ENCODE data around the gene TUBB3. TPM values are rescaled to one million over a fixed set of nuclear protein-coding genes. Genes with fewer than 3 reads are reported as not detected.

The TUBB3 gene
- total RNA-seq, 1 donor from 2014 or later: 541 TPM

GRCh38 chr16:89936981-89937380 is 13.8 kb downstream of the TUBB3 start:
- Mint-ChIP-seq H3K27ac (ENCODE audit: unreplicated experiment) (no peak overlapping the region), H3K27me3 (ENCODE audit: low read depth) (no peaks in the 10 kb centered on the region), H3K4me3 (peak overlapping the region; percentile 15), H3K36me3 (ENCODE audit: low read depth) (peaks cover 14% of the 10 kb centered on the region), H3K9me3 (no peaks in the 10 kb centered on the region), H3K4me1 (no peaks in the 10 kb centered on the region)
- TF ChIP-seq, protein P1, sequence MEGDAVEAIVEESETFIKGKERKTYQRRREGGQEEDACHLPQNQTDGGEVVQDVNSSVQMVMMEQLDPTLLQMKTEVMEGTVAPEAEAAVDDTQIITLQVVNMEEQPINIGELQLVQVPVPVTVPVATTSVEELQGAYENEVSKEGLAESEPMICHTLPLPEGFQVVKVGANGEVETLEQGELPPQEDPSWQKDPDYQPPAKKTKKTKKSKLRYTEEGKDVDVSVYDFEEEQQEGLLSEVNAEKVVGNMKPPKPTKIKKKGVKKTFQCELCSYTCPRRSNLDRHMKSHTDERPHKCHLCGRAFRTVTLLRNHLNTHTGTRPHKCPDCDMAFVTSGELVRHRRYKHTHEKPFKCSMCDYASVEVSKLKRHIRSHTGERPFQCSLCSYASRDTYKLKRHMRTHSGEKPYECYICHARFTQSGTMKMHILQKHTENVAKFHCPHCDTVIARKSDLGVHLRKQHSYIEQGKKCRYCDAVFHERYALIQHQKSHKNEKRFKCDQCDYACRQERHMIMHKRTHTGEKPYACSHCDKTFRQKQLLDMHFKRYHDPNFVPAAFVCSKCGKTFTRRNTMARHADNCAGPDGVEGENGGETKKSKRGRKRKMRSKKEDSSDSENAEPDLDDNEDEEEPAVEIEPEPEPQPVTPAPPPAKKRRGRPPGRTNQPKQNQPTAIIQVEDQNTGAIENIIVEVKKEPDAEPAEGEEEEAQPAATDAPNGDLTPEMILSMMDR (conservative IDR thresholded peaks at IDR 0.05): no peak
- no peak for DNase-seq (ENCODE audit: low read depth, low spot score)

GRCh38 chr16:89938175-89938885 is 15.2 kb downstream of the TUBB3 start:
- no peaks in the 10 kb centered on the region for H3K9me3 Mint-ChIP-seq
- TF ChIP-seq, protein P1 (conservative IDR thresholded peaks at IDR 0.05): no peak
- no peak overlapping the region for H3K27ac Mint-ChIP-seq (ENCODE audit: unreplicated experiment)
- no peak for DNase-seq (ENCODE audit: low read depth, low spot score)
- H3K36me3 Mint-ChIP-seq (ENCODE audit: low read depth): peaks cover 10% of the 10 kb centered on the region
- H3K4me3 Mint-ChIP-seq: peak overlapping the region; percentile 57
- H3K27me3 Mint-ChIP-seq (ENCODE audit: low read depth): no peaks in the 10 kb centered on the region
- no peaks in the 10 kb centered on the region for H3K4me1 Mint-ChIP-seq

GRCh38 chr16:89944773-89945172 is 21.6 kb downstream of the TUBB3 start:
- no peak overlapping the region for H3K27ac Mint-ChIP-seq (ENCODE audit: unreplicated experiment)
- H3K36me3 Mint-ChIP-seq (ENCODE audit: low read depth): peaks cover 4% of the 10 kb centered on the region

GRCh38 chr16:89945654-89946053 is 22.5 kb downstream of the TUBB3 start:
- Mint-ChIP-seq H3K9me3 (no peaks in the 10 kb centered on the region), H3K4me1 (peaks cover 10% of the 10 kb centered on the region), H3K4me3 (peak overlapping the region; percentile 54), H3K27me3 (ENCODE audit: low read depth) (peaks cover 18% of the 10 kb centered on the region), H3K27ac (ENCODE audit: unreplicated experiment) (no peak overlapping the region), H3K36me3 (ENCODE audit: low read depth) (peaks cover 4% of the 10 kb centered on the region)
- TF ChIP-seq, protein P1 (conservative IDR thresholded peaks at IDR 0.05): no peak
- no peak for DNase-seq (ENCODE audit: low read depth, low spot score)

More at GRCh38 chr16:89944773-89945172, 21.6 kb downstream of the TUBB3 start:
- no peak for DNase-seq (ENCODE audit: low read depth, low spot score)
- no peaks in the 10 kb centered on the region for H3K9me3 Mint-ChIP-seq
- TF ChIP-seq, protein P1 (conservative IDR thresholded peaks at IDR 0.05): no peak
- H3K27me3 Mint-ChIP-seq (ENCODE audit: low read depth): peaks cover 18% of the 10 kb centered on the region
- H3K4me3 Mint-ChIP-seq: no peak overlapping the region
- peaks cover 7% of the 10 kb centered on the region for H3K4me1 Mint-ChIP-seq

DNA sequence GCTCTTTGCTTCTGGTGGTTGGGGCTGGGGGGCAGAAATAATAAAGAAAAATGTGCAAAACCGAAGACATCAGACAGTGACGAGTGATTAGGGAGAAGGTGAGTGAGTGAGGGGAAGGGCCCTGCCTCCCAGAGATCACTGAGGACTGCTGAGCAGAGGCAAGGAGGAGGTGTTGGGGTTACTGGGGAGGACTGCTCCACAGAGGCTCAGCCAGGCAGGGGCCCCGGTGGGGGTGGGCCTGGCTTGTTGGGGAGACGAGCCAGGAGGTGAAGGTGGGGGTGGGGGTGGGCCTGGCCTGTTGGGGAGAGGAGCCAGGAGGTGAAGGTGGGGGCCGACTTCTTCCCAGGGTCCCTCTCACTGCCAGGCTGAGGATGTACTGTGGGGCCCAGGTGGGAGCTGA is 23.4 kb downstream of the TUBB3 start:
- Mint-ChIP-seq H3K9me3 (no peaks in the 10 kb centered on the region), H3K27me3 (ENCODE audit: low read depth) (peaks cover 18% of the 10 kb centered on the region)

More for the DNA sequence above, 23.4 kb downstream of the TUBB3 start:
- TF ChIP-seq, protein P1 (conservative IDR thresholded peaks at IDR 0.05): no peak
- Mint-ChIP-seq H3K36me3 (ENCODE audit: low read depth) (peaks cover 4% of the 10 kb centered on the region), H3K4me3 (peak overlapping the region; percentile 27), H3K27ac (ENCODE audit: unreplicated experiment) (no peak overlapping the region), H3K4me1 (peaks cover 10% of the 10 kb centered on the region)
- DNase-seq (ENCODE audit: low read depth, low spot score): no peak
